K562 (cell line): ENCODE measurements around the gene BRSK1.

Experiments
- EZH2 ChIP-seq: IDR thresholded peaks from 2 replicates; pipeline ENCODE4 v1.6.1; 2012; ENCODE audit warnings: low read depth, mild to moderate bottlenecking, inconsistent platforms, low read length, borderline replicate concordance
- HNRNPK ChIP-seq: fragments of 200-400 bp; formaldehyde crosslinking; IDR thresholded peaks from one replicate; pipeline ENCODE4 v1.6.1; 2018; ENCODE audit warnings: mild to moderate bottlenecking, low read depth, low read length; ENCODE audit not compliant: poor library complexity, severe bottlenecking
- MXI1 ChIP-seq: IDR thresholded peaks from 2 replicates; pipeline ENCODE4 v1.6.1; 2011; ENCODE audit warnings: low read depth, mild to moderate bottlenecking, improper control_type of control experiment, low read length
- PHF20 ChIP-seq: fragments of 450-650 bp; IDR thresholded peaks from 2 replicates; pipeline ENCODE4 v1.6.1; 2018; ENCODE audit not compliant: partially characterized antibody
- TAF9B ChIP-seq: fragments of 450-650 bp; IDR thresholded peaks from 2 replicates; pipeline ENCODE4 v1.6.1; 2018; ENCODE audit warnings: mild to moderate bottlenecking; ENCODE audit not compliant: partially characterized antibody
- ZNF12 ChIP-seq: sonication (generic); formaldehyde crosslinking; IDR thresholded peaks from 2 replicates; pipeline ENCODE4 v1.4.0; 2020; ENCODE audit warnings: mild to moderate bottlenecking, missing genetic modification reagents

GRCh38 chr19:55303477-55303876 is 19.7 kb downstream of the BRSK1 start:
- TF ChIP-seq EZH2 (no peak), PHF20 (no peak), ZNF12 (CRISPR knock-in tag) (no peak), MXI1 (no peak), HNRNPK (no peak), TAF9B (no peak)
